ENCODE measurements around the gene GALE. TPM values are rescaled to one million over a fixed set of nuclear protein-coding genes. Genes with fewer than 3 reads are reported as not detected.
A peak's percentile ranks its signal among the peaks of the same experiment; 100 is the strongest.

GALE gene
- total and polyA plus RNA-seq, 5 experiments from 2014 or later: 8.0 to 12.7 (median 8.7) TPM

- ATAC-seq: peak; percentile 95 to 99
- no peak overlapping the region for H3K4me3 Mint-ChIP-seq
- DNase-seq: peak; percentile 69 to 91 (median 80)
- no peaks in the 10 kb centered on the region for H3K27me3 Mint-ChIP-seq
- H3K9me3 Mint-ChIP-seq: no peaks in the 10 kb centered on the region
- peaks cover 3 to 33% (median 18%) of the 10 kb centered on the region in 4 donors for H3K4me1 Mint-ChIP-seq
- peaks cover 0 to 18% (median 0%) of the 10 kb centered on the region in 3 donors for H3K36me3 Mint-ChIP-seq
- H3K27ac Mint-ChIP-seq: no peak overlapping the region
- POLR2A ChIA-PET: interaction anchor here (0.7 to 2.0 kb wide), 7 partner anchors 27 to 811 kb away, joined by 3 to 7 read pairs (median 4); partner anchors contain the start of genes ELOA and GALE
These were observed 28.3 kb downstream of the GALE start for GRCh38 chr1:23772049-23772853.

DNA sequence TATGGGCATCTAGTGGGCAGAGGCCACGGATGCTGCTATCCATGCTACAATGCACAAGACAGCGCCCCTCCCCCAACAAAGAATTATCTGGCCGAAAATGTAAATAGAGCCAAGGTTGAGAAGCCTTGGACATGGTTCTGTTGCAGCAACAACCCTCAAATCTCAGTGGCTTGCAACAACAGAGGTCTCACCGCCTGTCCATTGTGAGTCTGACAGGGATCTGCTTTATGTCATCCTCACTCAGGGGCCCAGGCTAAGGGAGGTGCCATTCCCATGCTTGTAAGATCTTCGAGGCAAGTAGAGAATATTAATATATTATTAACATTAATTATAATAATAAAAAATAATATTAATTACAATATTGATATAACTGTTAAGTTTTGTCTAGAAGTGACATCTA is 31.8 kb downstream of the GALE start:
- Mint-ChIP-seq H3K27me3 (no peaks in the 10 kb centered on the region), H3K27ac (no peak overlapping the region), H3K4me3 (no peak overlapping the region), H3K4me1 (peaks cover 3 to 7% (median 6%) of the 10 kb centered on the region in 4 donors), H3K36me3 (peaks cover 0 to 30% (median 0%) of the 10 kb centered on the region in 3 donors), H3K9me3 (no peaks in the 10 kb centered on the region)
- POLR2A ChIA-PET: interaction anchor here (0.6 kb wide), 1 partner anchor 56 kb away, joined by 3 read pairs; no protein-coding TSS in a partner anchor
- DNase-seq (no peak), ATAC-seq (no peak)

GRCh38 chr1:23763041-23763577 is 37.4 kb downstream of the GALE start:
- DNase-seq: no peak
- no peak overlapping the region for H3K4me3 Mint-ChIP-seq
- no peak for ATAC-seq
- H3K9me3 Mint-ChIP-seq: no peaks in the 10 kb centered on the region
- no peaks in the 10 kb centered on the region for H3K27me3 Mint-ChIP-seq
- peaks cover 0 to 7% (median 2%) of the 10 kb centered on the region in 4 donors for H3K4me1 Mint-ChIP-seq
- peaks cover 0 to 73% (median 2%) of the 10 kb centered on the region in 3 donors for H3K36me3 Mint-ChIP-seq
- POLR2A ChIA-PET: no interaction called here
- peak overlapping the region in 3 of 10 donors; percentile 40 to 43 (median 43) for H3K27ac Mint-ChIP-seq

DNA sequence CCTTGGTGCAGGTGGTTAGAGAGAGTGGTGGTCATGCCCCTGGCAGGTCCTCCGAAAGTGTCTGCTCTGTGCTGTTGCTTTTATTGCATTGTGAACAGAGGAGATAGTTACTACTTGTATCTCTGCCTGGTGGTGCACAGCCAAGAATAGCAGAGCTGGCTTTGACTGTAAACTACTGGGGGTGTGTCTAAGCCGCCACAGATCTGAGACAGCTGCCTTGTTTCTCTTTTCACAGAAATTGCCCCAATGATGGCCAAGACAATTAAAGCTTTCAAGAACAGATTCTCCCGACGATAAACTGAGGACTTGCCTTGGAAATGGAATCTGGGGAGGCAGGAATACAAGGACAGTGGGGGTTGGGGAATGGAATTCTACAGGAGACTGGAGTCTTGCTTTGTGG is 41.3 kb downstream of the GALE start:
- POLR2A ChIA-PET: no interaction called here
- Mint-ChIP-seq H3K36me3 (peaks cover 0 to 91% (median 9%) of the 10 kb centered on the region in 3 donors), H3K4me1 (peaks cover 0 to 7% (median 3%) of the 10 kb centered on the region in 4 donors), H3K27ac (peak overlapping the region in 2 of 10 donors; percentile 13 to 35), H3K4me3 (no peak overlapping the region), H3K27me3 (no peaks in the 10 kb centered on the region), H3K9me3 (no peaks in the 10 kb centered on the region)
- no peak for ATAC-seq
- DNase-seq: no peak

DNA sequence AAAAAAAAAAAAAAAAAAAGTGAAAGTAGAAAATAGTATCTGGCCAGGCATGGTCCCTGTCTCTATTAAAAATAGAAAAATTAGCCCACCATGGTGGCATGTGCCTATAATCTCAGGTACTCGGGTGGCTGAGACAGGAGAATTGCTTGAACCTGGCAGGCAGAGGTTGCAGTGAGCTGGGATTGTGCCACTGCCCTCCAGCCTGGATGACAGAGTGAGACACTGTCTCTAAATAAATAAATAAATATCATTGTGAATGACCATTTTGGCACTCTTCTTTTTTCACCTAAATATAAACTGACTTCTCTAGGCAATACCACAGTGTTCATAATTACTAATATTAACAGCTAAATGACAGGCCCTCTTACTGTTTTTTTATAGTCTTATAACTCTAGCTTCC is 42.7 kb downstream of the GALE start:
- POLR2A ChIA-PET: interaction anchor here (0.7 to 1.5 kb wide), 2 partner anchors 14 kb away, joined by 5 to 6 read pairs; partner anchors contain the start of gene ELOA

DNA sequence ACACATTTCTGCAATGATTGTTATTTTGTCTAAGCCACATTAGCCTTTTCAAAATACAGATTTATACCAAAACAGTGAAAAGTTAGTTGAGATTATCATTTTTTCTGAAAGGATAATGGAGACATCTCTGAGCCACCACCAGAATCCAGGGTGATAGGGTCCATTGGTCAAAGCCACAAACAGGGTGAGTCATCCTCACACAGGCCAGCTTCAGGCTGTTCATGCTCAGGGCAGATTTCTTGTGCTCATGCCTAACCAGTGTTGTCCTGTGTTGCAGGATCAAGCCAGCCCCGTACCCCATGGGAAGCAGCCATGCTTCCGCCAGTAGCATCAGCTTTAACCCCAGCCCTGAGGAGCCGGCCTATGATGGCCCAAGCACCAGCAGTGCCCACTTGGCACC is 43.9 kb downstream of the GALE start:
- H3K27ac Mint-ChIP-seq: no peak overlapping the region
- H3K36me3 Mint-ChIP-seq: peaks cover 0 to 99% (median 15%) of the 10 kb centered on the region in 3 donors
- POLR2A ChIA-PET: no interaction called here
- H3K4me1 Mint-ChIP-seq: peaks cover 0 to 8% (median 4%) of the 10 kb centered on the region in 4 donors
- no peak overlapping the region for H3K4me3 Mint-ChIP-seq
- DNase-seq (no peak), ATAC-seq (no peak)
- no peaks in the 10 kb centered on the region for H3K27me3 Mint-ChIP-seq
- no peaks in the 10 kb centered on the region for H3K9me3 Mint-ChIP-seq

More for the DNA sequence above, 42.7 kb downstream of the GALE start:
- Mint-ChIP-seq H3K36me3 (peaks cover 0 to 98% (median 14%) of the 10 kb centered on the region in 3 donors), H3K27ac (no peak overlapping the region), H3K4me3 (no peak overlapping the region), H3K4me1 (peaks cover 0 to 8% (median 3%) of the 10 kb centered on the region in 4 donors), H3K27me3 (no peaks in the 10 kb centered on the region), H3K9me3 (no peaks in the 10 kb centered on the region)
- no peak for ATAC-seq
- DNase-seq: no peak

DNA sequence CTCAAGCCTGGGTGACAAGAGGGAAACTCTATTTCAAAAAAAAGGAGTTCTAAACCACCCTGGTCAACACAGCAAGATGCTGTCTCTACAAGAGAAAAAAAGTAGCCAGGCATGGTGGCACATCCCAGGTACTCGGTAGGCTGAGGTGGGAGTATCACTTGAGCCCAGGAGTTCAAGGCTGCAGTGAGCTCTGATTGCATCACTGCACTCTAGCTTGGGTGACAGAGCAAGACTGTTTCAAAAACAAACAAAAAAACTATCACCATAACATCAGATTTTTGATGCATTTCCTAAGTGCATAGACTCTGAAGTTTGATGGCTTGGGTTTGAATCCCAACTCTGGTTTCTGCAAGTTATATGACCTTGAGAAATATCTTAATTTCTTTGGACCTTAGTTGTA is 47.6 kb downstream of the GALE start:
- no peak overlapping the region for H3K4me3 Mint-ChIP-seq
- POLR2A ChIA-PET: no interaction called here
- peaks cover 4 to 95% (median 22%) of the 10 kb centered on the region in 3 donors for H3K36me3 Mint-ChIP-seq
- ATAC-seq: no peak
- peaks cover 15 to 22% (median 18%) of the 10 kb centered on the region in 4 donors for H3K4me1 Mint-ChIP-seq
- H3K9me3 Mint-ChIP-seq: no peaks in the 10 kb centered on the region
- no peak for DNase-seq
- peak overlapping the region in 1 of 10 donors; percentile 37 for H3K27ac Mint-ChIP-seq
- H3K27me3 Mint-ChIP-seq: no peaks in the 10 kb centered on the region

GRCh38 chr1:23751815-23752200 is 48.7 kb downstream of the GALE start:
- POLR2A ChIA-PET: no interaction called here
- Mint-ChIP-seq H3K27ac (peak overlapping the region in 3 of 10 donors; percentile 78 to 91 (median 85)), H3K36me3 (peaks cover 4 to 88% (median 22%) of the 10 kb centered on the region in 3 donors)

GRCh38 chr1:23751050-23751814 is 49.3 kb downstream of the GALE start:
- ATAC-seq (peak; percentile 44 to 65), DNase-seq (peak in 8 of 10 donors; percentile 8 to 69 (median 20))
- POLR2A ChIA-PET: interaction anchor here (0.6 kb wide), 1 partner anchor 14 kb away, joined by 10 read pairs; no protein-coding TSS in a partner anchor
- Mint-ChIP-seq H3K36me3 (peaks cover 4 to 87% (median 22%) of the 10 kb centered on the region in 3 donors), H3K9me3 (no peaks in the 10 kb centered on the region), H3K27me3 (no peaks in the 10 kb centered on the region), H3K4me3 (no peak overlapping the region), H3K4me1 (peaks cover 27 to 35% (median 32%) of the 10 kb centered on the region in 4 donors), H3K27ac (peak overlapping the region in 5 of 10 donors; percentile 47 to 91 (median 78))

More at GRCh38 chr1:23751815-23752200, 48.7 kb downstream of the GALE start:
- H3K4me1 Mint-ChIP-seq: peaks cover 25 to 33% (median 29%) of the 10 kb centered on the region in 4 donors
- H3K27me3 Mint-ChIP-seq: no peaks in the 10 kb centered on the region
- no peak overlapping the region for H3K4me3 Mint-ChIP-seq
- ATAC-seq (no peak), DNase-seq (no peak)
- H3K9me3 Mint-ChIP-seq: no peaks in the 10 kb centered on the region

- Mint-ChIP-seq H3K36me3 (peaks cover 4 to 62% (median 10%) of the 10 kb centered on the region in 3 donors), H3K27me3 (no peaks in the 10 kb centered on the region), H3K27ac (peak overlapping the region in 3 of 10 donors; percentile 8 to 64 (median 37)), H3K4me1 (peaks cover 30 to 54% (median 52%) of the 10 kb centered on the region in 4 donors), H3K4me3 (no peak overlapping the region), H3K9me3 (no peaks in the 10 kb centered on the region)
- ATAC-seq (no peak), DNase-seq (no peak)
- POLR2A ChIA-PET: no interaction called here
These were observed 52.5 kb downstream of the GALE start for GRCh38 chr1:23748016-23748415.
